GM12872 (cell line): ENCODE measurements around the gene ERICH6B.
A peak's percentile ranks its signal among the peaks of the same experiment; 100 is the strongest.

Experiments used
- TF ChIP-seq, protein P1 (sequence below): IDR thresholded peaks from 3 replicates; pipeline ENCODE4 v1.5.1; 2011; ENCODE audit warnings: low read depth, mild to moderate bottlenecking, low read length, moderate library complexity; ENCODE audit not compliant: insufficient read depth

ERICH6B gene

DNA sequence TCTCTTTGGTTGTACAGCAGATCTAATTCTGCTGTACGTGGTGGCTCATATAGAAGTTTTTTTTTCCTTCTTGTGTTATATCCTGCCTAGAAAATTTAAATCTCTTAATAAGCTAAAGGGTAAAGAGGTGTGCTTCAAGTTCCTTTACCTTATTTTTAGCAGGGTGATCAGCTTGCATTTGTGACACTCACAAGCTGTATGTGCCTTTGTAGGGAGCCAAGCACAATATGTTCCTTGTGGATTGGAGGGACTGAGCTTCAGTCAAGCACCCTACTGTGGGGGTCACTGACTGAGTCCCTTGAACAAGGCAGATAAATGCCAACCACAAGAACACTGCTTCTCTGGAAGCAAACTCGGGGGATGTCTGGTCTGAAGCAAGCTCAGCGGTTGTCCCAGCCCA, 12.6 kb upstream of the ERICH6B start:
- TF ChIP-seq, protein P1, sequence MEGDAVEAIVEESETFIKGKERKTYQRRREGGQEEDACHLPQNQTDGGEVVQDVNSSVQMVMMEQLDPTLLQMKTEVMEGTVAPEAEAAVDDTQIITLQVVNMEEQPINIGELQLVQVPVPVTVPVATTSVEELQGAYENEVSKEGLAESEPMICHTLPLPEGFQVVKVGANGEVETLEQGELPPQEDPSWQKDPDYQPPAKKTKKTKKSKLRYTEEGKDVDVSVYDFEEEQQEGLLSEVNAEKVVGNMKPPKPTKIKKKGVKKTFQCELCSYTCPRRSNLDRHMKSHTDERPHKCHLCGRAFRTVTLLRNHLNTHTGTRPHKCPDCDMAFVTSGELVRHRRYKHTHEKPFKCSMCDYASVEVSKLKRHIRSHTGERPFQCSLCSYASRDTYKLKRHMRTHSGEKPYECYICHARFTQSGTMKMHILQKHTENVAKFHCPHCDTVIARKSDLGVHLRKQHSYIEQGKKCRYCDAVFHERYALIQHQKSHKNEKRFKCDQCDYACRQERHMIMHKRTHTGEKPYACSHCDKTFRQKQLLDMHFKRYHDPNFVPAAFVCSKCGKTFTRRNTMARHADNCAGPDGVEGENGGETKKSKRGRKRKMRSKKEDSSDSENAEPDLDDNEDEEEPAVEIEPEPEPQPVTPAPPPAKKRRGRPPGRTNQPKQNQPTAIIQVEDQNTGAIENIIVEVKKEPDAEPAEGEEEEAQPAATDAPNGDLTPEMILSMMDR, result no peak

DNA sequence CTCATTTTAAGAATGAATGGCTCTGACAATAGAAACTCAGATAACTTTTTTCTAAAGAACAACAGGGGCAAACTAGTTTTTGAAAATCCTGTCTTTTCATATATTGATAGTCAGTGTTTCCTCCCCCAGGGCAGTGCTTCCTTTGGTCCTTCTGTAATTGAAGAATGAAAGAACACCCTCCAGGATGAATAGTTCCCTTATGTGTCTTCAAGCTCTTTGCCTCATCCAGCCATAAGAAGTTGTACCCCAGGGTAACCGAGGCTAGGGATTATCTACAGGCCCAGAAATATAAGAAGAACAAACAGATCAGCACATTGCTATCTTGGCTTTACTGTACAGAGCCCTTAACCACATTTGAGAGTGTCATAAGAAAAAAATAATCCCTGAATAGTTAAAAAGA, 12.1 kb upstream of the ERICH6B start:
- TF ChIP-seq, protein P1, result no peak

GRCh38 chr13:45626731-45627374, 11.3 kb upstream of the ERICH6B start:
- TF ChIP-seq, protein P1, result no peak

- TF ChIP-seq, protein P1, result peak; percentile 51
Observed at GRCh38 chr13:45623516-45624090, 8.1 kb upstream of the ERICH6B start.

- TF ChIP-seq, protein P1, result no peak
Observed at GRCh38 chr13:45621950-45622349, 6.4 kb upstream of the ERICH6B start.

DNA sequence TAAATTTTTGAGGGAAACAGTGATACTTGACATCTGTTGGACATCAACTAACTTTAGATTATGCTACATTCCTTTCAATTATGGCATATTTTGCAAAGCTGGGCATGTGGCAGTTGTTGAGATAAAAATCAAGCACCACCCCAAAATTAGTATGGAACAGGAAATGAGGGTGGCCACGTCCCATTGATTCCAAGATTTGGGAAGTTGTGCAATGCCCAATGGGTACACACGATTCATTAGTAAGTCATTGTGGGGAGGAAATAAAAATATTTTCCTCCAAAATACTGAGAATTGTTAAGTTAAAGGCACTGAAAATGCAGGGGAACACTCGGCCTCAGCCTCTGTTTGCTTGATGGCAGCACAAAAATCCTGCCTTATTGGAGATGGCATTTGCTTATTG, 7.6 kb downstream of the ERICH6B start:
- TF ChIP-seq, protein P1, result no peak

DNA sequence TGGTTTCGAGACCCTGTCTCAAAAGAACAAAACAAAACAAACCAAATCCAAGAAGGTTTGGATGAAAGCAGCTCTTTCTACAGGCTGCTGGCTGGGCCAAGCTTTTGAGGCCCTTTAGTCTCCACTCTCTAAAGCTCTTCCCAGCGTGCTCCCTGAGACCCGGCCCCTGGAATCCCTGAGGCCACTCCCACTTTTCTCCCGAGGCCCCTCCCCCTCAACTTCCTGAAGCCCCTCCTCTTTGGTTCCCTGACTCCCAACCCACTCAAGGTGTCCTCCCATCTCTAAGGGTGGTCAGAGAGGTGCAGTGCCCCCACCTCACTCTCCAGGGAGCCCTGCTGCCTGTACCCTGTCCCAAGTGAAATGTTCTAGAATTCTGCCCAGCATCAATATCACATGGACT, 10.6 kb downstream of the ERICH6B start:
- TF ChIP-seq, protein P1, result no peak

DNA sequence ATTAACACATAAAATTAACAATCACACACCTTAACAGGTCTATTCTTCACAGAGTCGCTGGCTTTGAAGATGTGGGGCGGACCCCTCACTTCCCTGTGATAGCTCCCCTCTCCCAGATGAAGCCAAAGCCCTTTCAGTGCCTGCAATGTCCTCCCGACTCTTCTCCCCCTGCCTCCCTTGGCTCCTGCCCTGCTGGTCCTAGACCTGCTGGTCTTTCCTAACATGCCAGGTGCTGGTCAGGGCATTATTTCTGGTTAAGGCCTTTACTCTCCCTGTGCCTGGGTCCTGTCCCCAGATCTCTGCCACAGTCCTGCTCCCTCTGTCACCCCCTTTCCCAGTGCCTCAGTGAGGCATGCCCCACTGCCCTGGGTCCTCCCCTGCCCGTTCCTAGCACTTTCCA, 12.2 kb downstream of the ERICH6B start:
- TF ChIP-seq, protein P1, result no peak
